Mucosa of stomach (tissue), 1 donor: ENCODE measurements around the gene ODAD4.
A peak's percentile ranks its signal among the peaks of the same experiment; 100 is the strongest.

Experiments used
- H3K27me3 ChIP-seq: one replicate; pipeline ENCODE4 v1.7.0; 2013; ENCODE audit warnings: mild to moderate bottlenecking, low read length; ENCODE audit not compliant: control insufficient read depth, insufficient read depth
- H3K36me3 ChIP-seq: one replicate; pipeline ENCODE4 v1.7.0; 2013; ENCODE audit warnings: low read length; ENCODE audit not compliant: control insufficient read depth, insufficient read depth
- H3K4me1 ChIP-seq: one replicate; pipeline ENCODE4 v1.7.0; 2013; ENCODE audit warnings: mild to moderate bottlenecking, low read length; ENCODE audit not compliant: control insufficient read depth, insufficient read depth
- H3K4me3 ChIP-seq: one replicate; pipeline ENCODE4 v1.7.0; 2013; ENCODE audit warnings: low read length
- H3K9ac ChIP-seq: one replicate; pipeline ENCODE4 v1.7.0; 2013; ENCODE audit warnings: mild to moderate bottlenecking, low read length, moderate library complexity
- H3K9me3 ChIP-seq: one replicate; pipeline ENCODE4 v1.7.0; 2013; ENCODE audit warnings: mild to moderate bottlenecking, low read length, moderate library complexity; ENCODE audit not compliant: control insufficient read depth
- donor health status: Pancreatic carcinoma.

ODAD4 gene

DNA sequence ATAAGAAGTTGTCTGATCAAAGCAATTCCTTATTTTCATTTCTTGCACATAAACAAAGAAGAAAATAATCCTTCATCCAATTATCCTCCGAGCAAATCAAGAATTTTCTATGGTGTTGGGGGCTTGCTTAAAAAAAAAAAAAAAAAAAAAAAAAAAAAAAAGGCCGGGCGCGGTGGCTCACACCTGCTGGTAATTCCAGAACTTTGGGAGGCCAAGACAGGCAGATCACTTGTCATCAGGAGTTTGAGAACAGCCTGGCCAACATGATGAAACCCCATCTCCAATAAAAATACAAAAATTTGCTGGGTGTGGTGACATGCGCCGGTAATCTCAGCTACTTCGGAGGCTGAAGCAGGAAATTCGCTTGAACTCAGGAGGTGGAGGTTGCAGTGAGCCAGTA lies 55.5 kb downstream of the ODAD4 start:
- Histone ChIP-seq H3K9me3 (no peaks in the 10 kb centered on the region), H3K36me3 (peaks cover 15% of the 10 kb centered on the region), H3K4me1 (peaks cover 37% of the 10 kb centered on the region), H3K4me3 (no peak overlapping the region), H3K27me3 (no peaks in the 10 kb centered on the region), H3K9ac (no peak overlapping the region)

DNA sequence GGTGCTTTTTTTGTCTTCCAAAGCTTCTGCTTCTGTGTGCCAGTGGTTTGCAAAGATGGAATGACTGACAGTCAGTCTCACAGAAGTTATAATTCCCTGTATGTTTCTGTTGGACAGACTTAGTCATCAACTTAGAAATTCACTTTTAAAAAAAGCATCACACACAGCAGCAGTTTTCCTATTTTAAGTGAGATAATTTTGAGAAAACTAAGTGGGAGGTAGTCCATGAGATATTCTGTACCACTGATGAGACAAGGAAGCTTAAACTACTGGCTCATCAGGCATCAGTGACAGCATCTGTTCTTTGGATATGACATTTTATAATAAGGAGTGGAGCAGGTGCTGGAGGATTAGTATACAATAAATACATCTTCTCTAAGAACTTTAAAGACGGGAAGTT lies 56.2 kb downstream of the ODAD4 start:
- peaks cover 39% of the 10 kb centered on the region for H3K4me1 ChIP-seq
- no peak overlapping the region for H3K9ac ChIP-seq
- peaks cover 12% of the 10 kb centered on the region for H3K36me3 ChIP-seq
- no peak overlapping the region for H3K4me3 ChIP-seq
- H3K9me3 ChIP-seq: no peaks in the 10 kb centered on the region
- H3K27me3 ChIP-seq: no peaks in the 10 kb centered on the region

DNA sequence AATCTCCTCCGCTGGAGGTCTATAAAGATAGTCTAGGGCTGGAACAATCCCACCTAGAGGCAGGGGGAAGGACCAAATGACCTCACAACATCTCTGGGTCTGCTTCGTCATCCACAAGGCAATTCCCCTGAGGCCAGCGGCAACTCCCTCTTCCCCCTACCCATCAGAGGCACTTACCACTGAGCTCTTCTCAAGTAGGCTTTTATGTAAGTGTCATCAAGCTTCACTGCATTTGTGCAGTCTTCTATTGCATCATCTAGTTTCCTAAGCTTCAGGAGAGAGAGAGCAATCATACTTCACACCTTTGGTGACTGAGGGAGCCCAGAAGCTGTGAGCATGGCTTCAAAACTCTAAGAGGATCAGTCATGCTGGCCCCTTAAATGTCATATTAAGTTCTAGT lies 57.2 kb downstream of the ODAD4 start:
- Histone ChIP-seq H3K4me3 (no peak overlapping the region), H3K36me3 (peaks cover 11% of the 10 kb centered on the region), H3K27me3 (no peaks in the 10 kb centered on the region)

DNA sequence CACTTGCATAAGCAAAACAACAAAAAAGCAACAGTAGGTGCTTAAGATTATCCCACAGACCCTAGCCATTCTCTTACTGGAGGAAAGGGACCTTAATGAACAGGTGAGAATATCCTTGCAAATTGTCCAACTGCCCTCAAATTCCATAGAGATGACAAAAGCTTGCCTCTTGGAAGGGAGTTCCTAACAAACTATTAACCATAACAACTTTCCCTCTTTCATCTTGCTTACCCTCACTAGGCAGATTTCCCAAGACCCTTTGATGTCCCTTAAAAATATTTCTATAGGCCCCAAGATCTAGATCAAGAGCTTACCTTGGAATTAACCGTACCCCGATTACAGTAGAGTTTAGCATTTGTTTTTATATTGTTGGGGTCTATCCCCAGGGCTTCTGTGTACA lies 58.0 kb downstream of the ODAD4 start:
- H3K36me3 ChIP-seq: peaks cover 11% of the 10 kb centered on the region
- H3K4me1 ChIP-seq: peaks cover 26% of the 10 kb centered on the region
- no peak overlapping the region for H3K4me3 ChIP-seq

More for the DNA sequence above, 57.2 kb downstream of the ODAD4 start:
- no peaks in the 10 kb centered on the region for H3K9me3 ChIP-seq
- no peak overlapping the region for H3K9ac ChIP-seq
- H3K4me1 ChIP-seq: peaks cover 29% of the 10 kb centered on the region

DNA sequence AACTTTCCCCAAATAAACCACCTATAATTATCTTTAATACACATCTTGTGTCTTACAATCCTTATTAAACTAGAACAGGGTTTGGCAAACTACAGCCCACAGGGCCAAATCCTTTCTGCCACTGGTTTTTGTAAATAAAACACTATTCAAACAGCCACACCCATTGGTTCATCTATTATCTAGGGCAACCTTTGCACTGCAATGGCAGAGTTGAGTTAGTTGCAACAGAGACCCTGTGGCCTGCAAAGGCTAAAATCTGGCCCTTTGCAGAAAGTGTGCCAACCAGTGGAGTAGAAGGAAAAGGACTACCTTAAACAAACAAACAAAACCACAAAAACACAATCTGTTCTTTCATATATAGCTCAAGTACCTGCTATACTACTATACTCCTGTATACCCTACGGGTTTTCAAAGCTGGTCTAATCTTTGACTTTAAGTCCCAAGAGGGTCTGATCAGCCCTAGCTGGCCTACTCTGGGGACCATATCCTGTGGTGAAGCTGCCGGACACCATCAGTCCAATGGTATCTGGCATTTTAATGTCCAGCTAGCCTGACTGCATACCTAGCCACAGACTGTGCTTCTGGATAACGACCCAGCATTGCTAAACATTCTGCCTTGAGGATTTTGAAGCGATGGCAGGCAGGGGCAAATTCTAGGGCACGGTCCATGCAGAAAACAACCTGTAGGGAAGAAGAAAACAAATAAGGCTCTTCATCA lies 59.4 kb downstream of the ODAD4 start:
- H3K4me1 ChIP-seq: peaks cover 26% of the 10 kb centered on the region
- no peak overlapping the region for H3K4me3 ChIP-seq
- H3K9me3 ChIP-seq: no peaks in the 10 kb centered on the region
- no peaks in the 10 kb centered on the region for H3K27me3 ChIP-seq
- no peak overlapping the region for H3K9ac ChIP-seq
- H3K36me3 ChIP-seq: peaks cover 11% of the 10 kb centered on the region

More for the DNA sequence above, 58.0 kb downstream of the ODAD4 start:
- Histone ChIP-seq H3K27me3 (no peaks in the 10 kb centered on the region), H3K9ac (no peak overlapping the region), H3K9me3 (no peaks in the 10 kb centered on the region)

DNA sequence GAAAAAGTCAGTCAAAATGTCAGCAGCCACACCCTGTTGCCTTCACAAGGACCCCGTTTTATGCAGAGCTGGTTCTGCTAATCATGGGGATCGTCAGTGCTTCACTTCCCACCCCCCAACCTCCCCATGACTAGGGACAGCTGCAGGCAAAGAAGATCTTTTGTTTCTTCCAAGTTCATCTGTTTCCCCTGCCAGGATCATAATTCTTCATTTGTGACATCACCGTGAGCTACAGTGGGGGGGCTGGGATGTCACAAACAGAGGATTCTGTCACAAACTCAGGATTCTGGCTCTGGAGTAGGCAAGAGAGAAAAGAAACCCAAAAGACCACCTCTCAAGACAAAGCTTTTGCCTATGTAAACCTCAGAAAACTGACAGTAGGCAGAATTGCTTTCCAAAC lies 62.2 kb downstream of the ODAD4 start:
- Histone ChIP-seq H3K27me3 (no peaks in the 10 kb centered on the region), H3K9me3 (no peaks in the 10 kb centered on the region), H3K9ac (no peak overlapping the region), H3K4me3 (no peak overlapping the region), H3K36me3 (peaks cover 16% of the 10 kb centered on the region), H3K4me1 (peaks cover 26% of the 10 kb centered on the region)

DNA sequence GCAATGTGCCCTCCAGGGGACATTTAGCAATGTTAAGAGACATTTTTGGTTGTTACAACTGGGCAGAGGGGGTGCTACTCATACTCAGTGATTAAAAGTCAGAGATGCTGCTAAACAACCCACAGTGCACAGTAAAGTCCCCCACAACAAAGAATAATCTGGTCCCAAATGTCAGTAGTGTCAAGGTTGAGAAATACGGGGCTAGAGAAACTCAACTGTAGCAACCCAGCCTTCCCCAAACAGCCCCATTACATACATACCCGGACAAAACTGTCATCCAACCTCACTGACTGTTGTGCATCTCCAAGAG lies 66.4 kb downstream of the ODAD4 start:
- Histone ChIP-seq H3K9ac (no peak overlapping the region), H3K9me3 (no peaks in the 10 kb centered on the region), H3K4me1 (peaks cover 19% of the 10 kb centered on the region), H3K4me3 (no peak overlapping the region), H3K36me3 (peaks cover 5% of the 10 kb centered on the region), H3K27me3 (no peaks in the 10 kb centered on the region)

DNA sequence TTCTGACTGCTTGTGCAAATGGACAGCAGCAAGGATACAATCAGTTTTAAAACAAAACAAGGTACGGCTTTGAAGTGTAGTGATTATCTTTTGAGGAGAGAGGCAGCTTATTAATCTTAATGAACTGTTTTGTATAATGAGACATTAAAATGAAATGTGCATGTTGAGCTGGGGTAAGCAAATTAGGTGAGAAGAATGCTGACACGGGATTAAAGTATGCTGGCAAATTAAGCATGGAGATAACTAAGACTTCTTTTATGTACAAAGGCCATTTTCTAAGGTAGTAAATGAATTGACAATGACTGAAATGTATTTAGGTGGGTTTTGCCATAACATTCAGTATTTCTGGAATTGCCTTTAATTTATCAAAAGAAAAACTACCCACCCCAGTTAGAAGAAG lies 68.1 kb downstream of the ODAD4 start:
- Histone ChIP-seq H3K9ac (no peak overlapping the region), H3K4me1 (peaks cover 29% of the 10 kb centered on the region), H3K36me3 (peaks cover 5% of the 10 kb centered on the region), H3K27me3 (no peaks in the 10 kb centered on the region), H3K4me3 (no peak overlapping the region), H3K9me3 (no peaks in the 10 kb centered on the region)

DNA sequence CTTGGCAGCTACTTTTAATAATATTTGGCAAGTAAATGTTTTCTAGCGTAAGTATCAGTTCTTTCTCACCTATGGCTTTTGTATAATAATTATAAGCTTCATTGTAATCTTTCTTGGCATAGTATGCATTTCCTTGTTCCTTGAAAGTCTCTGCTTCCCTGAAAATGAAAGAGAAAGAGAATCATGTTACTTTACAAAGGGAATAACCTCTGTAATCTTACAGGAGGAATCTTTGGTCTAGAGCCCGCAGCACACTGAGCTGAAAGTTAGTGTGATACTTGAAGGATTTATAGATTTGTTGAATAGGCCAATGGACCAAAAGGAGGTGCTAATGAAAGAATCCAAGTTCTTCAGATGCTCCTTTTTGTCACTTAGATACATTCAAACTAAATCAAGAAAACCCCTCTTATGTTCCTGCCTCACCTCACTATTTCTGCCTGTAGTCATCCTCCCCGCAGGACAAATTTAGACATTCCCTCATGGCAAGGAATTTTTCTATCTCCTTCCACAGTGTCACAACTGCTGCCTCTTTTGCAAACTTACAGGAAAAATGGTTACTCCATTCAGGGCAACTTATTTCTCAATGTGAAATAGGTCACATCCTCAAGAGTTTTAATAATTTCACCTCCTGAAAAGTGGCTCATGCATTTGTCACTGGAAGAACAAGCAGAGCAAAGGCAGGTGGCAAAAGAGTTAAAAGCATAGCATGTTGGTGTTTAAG lies 70.2 kb downstream of the ODAD4 start:
- peaks cover 5% of the 10 kb centered on the region for H3K36me3 ChIP-seq
- H3K4me3 ChIP-seq: no peak overlapping the region
- no peaks in the 10 kb centered on the region for H3K27me3 ChIP-seq
- H3K9ac ChIP-seq: peak overlapping the region; percentile 12
- H3K4me1 ChIP-seq: peaks cover 39% of the 10 kb centered on the region
- H3K9me3 ChIP-seq: no peaks in the 10 kb centered on the region

DNA sequence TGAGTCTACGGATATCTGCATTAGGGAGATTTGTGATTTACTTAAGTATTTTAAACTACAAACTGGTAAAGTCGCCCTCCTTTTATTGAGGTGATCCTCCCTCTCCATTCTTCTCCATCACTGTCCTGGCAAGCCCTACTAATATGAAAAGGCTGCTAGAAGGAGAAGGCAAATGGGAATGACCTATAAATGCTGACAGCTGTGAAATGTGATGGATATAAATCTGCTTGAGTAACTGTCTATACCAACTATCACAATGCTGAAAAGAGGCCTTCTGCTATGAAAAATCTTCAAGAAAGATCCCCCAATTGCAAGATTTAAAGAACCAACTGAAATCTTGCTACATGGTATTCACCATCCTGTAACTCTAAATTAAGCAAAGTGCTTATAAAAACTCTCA lies 71.3 kb downstream of the ODAD4 start:
- Histone ChIP-seq H3K9me3 (no peaks in the 10 kb centered on the region), H3K4me3 (no peak overlapping the region), H3K27me3 (no peaks in the 10 kb centered on the region), H3K9ac (no peak overlapping the region), H3K36me3 (peaks cover 5% of the 10 kb centered on the region), H3K4me1 (peaks cover 39% of the 10 kb centered on the region)

DNA sequence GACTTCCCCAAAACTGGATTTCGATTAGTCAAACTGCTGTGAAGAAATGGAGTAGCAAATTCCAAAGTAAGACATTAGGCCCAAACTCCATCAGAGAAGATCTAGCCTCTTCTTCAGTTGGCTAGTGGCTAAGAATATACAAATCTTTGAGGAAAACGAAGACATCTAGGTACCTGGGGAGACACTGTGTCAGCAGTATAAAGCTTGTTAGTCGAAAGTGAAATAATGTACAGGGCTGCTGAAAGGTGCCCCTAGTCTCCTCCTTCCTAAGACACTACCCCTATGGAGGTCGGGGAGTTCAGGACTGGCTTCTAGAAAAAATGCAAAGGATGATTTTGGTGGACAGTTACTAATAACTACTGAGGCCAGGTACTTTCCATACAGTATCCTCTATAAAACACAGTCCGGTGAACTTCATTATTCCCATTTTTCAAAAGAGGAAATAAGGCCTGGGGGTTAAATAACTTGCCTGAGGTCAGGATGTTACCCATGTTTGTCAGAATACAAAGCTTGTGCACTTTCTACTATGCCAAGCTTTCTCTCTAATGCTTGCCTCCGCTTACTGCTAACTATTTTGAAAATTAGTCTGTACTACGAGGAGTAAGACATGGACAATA lies 71.9 kb downstream of the ODAD4 start:
- peaks cover 39% of the 10 kb centered on the region for H3K4me1 ChIP-seq
- H3K9me3 ChIP-seq: no peaks in the 10 kb centered on the region
- no peak overlapping the region for H3K4me3 ChIP-seq
- no peaks in the 10 kb centered on the region for H3K36me3 ChIP-seq
- H3K9ac ChIP-seq: no peak overlapping the region
- no peaks in the 10 kb centered on the region for H3K27me3 ChIP-seq

DNA sequence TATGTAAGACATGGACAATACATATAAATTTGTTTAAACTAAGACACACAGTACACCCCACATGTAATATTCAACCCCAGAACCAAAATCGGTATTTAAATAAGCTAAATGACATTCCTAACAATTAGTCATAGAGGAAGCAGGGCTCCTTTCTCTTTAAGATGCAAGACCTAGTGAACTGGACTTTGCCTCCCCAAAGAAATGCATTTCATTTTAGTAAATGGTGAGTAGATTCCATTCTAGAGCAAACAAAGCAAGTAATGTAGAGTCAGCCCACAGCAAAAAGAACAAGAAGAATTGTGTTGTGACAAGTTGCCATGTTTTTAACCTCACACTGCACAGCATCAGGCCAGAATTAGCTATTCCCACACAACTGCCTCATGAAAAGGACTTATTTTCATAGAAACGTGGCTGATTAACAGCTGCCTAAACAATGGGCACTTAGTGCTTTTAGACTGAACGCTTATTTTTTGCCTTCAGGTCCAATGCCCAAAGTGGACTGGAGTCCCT lies 72.4 kb downstream of the ODAD4 start:
- H3K4me1 ChIP-seq: peaks cover 39% of the 10 kb centered on the region

More for the DNA sequence above, 72.4 kb downstream of the ODAD4 start:
- no peaks in the 10 kb centered on the region for H3K27me3 ChIP-seq
- no peaks in the 10 kb centered on the region for H3K9me3 ChIP-seq
- no peak overlapping the region for H3K4me3 ChIP-seq
- no peaks in the 10 kb centered on the region for H3K36me3 ChIP-seq
- H3K9ac ChIP-seq: no peak overlapping the region
